GM18870 (cell line): ENCODE measurements around the gene BRCA2.
"Not testable (repeated sequence)": the region's sequence is repeated elsewhere in the genome, so short reads cannot be mapped to it uniquely, and the experiment has no call there.

Experiments
- ATAC-seq: cut with Tn5 transposase; IDR thresholded peaks from one replicate; pipeline ENCODE4 v1.9.1; 2021; ENCODE audit warnings: moderate library complexity; ENCODE audit not compliant: unreplicated experiment

The BRCA2 gene

DNA sequence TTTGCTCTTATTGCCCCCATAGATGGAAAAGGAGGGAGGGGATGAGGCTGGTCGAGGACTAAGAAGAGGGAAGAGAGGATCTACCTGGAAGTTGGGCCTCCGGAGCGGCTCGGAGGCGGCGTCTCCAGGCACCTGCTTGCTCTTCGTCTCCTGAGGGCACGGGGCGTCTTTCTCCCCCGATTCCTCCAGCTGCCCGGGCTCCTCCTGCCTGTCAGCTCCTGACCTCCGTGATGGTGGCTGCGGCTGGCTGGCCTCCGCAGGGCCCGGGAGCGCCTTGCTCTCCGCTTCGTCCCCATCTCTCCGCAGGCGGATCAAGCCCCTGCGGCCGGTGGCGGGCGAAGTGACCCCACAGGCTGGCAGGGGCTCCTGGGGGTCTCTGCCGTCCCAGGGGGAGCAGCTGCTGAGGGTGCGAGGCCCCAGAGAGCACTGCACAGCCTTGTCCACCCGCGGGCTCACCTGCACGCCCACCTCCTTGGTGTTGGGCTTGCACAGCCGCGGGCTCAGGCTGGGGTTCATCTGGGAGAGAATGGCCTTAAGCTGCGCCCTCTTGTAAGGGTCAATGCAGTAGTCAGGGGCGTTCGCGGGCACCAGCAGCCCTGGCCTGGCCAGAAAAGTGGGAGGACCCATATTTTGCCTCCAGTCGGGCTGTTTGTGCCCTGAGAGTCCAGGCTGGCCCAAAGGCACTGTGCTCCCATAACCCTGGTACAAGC, 4.0 kb upstream of the BRCA2 start:
- no peak for ATAC-seq

DNA sequence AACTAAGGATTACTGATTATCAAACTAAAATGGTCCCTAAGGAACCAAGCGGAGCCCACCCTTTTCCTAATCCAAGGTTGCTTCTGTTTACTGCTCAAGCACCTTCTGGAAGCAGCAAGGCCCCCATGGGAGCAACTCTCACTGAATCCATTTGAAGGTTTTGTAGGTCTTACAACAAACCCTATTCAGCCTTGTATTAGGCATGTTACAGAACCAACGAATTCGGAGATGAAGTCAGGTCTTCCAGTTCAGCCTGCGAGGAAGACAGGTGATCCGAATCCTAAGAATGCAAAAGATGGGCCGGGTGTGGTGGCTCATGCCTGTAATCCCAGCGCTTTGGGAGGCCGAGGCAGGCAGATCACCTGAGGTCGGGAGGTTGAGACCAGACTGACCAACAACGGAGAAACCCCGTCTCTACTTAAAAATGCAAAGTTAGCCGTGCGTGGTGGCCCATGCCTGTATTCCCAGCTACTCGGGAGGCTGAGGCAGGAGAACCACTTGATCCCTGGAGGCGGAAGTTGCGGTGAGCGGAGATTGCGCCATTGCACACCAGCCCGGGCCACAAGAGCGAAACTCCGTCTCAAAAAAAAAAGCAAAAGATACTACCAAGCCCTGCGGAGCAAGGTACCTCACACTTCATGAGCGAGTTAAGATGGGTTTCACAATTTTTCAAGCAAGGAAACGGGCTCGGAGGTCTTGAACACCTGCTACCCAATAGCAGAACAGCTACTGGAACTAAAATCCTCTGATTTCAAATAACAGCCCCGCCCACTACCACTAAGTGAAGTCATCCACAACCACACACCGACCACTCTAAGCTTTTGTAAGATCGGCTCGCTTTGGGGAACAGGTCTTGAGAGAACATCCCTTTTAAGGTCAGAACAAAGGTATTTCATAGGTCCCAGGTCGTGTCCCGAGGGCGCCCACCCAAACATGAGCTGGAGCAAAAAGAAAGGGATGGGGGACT, 754 bp upstream of the BRCA2 start:
- peak; percentile 21 for ATAC-seq

DNA sequence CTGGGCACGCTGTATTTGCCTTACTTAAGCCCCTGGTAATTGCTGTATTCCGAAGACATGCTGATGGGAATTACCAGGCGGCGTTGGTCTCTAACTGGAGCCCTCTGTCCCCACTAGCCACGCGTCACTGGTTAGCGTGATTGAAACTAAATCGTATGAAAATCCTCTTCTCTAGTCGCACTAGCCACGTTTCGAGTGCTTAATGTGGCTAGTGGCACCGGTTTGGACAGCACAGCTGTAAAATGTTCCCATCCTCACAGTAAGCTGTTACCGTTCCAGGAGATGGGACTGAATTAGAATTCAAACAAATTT, 676 bp downstream of the BRCA2 start:
- ATAC-seq: peak; percentile 45

DNA sequence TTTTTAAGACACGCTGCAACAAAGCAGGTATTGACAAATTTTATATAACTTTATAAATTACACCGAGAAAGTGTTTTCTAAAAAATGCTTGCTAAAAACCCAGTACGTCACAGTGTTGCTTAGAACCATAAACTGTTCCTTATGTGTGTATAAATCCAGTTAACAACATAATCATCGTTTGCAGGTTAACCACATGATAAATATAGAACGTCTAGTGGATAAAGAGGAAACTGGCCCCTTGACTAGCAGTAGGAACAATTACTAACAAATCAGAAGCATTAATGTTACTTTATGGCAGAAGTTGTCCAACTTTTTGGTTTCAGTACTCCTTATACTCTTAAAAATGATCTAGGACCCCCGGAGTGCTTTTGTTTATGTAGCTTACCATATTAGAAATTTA, 1.2 kb downstream of the BRCA2 start:
- no peak for ATAC-seq

DNA sequence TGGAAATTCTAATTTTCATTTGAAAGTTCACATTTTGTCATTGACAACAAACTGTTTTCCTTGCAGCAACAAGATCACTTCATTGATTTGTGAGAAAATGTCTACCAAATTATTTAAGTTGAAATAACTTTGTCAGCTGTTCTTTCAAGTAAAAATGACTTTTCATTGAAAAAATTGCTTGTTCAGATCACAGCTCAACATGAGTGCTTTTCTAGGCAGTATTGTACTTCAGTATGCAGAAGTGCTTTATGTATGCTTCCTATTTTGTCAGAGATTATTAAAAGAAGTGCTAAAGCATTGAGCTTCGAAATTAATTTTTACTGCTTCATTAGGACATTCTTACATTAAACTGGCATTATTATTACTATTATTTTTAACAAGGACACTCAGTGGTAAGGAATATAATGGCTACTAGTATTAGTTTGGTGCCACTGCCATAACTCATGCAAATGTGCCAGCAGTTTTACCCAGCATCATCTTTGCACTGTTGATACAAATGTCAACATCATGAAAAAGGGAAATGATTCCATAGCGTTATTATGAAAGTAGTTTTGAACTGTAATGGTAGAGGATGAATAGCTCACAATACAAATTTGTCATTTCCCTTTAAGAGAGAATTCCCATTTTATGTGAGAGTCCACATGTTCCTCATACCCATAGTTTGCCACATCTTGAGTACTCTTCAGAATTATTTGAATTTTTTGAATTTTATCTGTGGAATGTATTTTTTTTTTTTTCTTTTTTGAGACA, 2.6 kb downstream of the BRCA2 start:
- ATAC-seq: no peak

DNA sequence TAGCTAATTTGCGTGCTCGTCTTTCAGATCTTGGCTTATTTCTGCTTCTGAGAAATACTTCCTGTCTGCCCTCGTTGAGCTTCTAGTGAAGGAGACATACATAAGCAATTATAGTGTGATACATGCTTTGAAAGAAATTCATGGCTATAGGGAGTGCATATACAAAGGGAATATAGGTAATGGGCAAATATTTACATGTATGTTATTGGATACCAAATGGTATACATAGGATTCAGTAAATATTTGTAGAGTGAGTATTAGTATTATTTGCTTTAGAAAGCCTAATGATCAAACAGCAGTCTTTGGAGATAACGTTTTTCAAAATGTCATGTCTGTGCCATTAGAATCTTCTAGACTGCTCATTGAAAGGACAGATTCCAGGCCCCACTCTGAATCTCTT, 5.2 kb downstream of the BRCA2 start:
- ATAC-seq: no peak

DNA sequence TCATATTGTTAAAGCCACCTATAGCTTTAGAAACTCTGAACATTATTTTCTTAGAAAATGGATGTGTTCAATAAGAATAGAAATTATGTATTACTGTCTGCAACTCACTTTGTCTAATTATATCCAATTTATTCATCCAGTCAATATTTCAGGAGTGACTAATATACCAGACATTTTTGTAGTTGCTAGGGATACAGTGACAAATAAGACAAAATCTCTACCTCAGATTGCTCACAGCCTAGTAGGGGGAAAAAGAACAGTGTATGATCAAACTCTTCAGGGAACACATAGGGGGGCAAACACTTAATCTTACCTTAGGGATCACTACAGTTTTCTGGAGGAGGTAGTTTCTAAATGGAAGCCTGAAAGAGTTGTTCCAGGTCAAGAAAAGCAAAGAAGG, 8.6 kb downstream of the BRCA2 start:
- no peak for ATAC-seq

DNA sequence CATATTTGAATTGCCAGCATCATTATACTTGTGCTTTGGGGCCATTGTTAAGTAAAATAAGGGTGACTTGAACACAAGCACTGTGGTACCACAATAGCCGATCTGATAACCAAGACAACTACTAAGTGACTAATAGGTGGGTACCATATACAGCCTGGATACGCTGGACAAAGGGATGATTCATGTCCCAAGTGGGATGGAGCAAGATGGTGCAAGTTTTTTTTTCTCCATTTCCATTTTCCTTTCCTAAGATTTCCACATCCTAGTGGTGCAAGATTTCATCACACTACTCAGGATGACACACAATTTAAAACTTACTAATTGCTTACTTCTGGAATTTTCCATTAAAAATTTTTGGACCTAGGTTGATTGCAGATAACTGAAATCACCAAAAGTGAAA, 15.1 kb downstream of the BRCA2 start:
- ATAC-seq: no peak

DNA sequence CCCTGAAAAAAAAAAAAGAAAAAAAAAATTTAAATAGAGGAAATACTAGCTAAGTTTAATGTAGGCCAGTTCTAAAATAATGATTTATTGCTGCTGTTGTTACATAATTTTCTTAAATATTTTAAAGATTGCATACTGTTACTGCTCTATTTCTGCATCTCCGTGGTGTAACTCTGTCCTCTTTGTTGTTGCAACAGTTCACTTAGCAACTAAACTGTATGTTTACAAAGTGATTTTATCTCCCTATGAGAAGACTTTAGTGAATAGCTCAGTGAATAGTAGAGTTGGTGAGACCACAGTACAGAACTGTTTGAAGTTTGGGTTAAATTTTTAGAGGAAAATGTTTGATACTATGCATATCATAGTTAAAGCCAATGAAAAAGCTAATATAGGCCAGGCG, 19.4 kb downstream of the BRCA2 start:
- ATAC-seq: no peak

DNA sequence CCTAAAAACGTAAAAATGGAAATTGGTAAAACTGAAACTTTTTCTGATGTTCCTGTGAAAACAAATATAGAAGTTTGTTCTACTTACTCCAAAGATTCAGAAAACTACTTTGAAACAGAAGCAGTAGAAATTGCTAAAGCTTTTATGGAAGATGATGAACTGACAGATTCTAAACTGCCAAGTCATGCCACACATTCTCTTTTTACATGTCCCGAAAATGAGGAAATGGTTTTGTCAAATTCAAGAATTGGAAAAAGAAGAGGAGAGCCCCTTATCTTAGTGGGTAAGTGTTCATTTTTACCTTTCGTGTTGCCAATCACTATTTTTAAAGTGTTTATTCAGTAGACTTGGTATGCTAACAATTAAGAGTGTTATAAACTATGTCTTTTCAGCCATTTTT, 25.6 kb downstream of the BRCA2 start:
- ATAC-seq: no peak

DNA sequence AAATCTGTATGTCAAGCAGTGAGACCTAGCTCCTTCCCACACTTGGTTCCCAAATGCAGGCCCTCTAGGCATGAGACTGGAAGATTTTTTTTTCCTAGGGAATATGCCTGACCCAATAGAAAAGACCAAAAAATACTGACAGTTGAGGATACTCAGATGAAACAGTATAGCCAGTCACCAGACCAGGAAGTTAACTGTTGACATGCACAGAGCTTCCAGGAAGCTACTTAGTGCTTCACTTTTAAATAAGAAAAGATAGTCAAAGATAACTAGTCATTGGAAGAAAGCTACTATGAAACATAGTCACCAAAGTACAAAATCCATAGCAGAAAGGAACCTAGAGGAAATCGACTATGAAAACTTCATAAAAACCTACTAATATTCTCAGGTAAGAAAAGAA, 32.3 kb downstream of the BRCA2 start:
- ATAC-seq: no peak

DNA sequence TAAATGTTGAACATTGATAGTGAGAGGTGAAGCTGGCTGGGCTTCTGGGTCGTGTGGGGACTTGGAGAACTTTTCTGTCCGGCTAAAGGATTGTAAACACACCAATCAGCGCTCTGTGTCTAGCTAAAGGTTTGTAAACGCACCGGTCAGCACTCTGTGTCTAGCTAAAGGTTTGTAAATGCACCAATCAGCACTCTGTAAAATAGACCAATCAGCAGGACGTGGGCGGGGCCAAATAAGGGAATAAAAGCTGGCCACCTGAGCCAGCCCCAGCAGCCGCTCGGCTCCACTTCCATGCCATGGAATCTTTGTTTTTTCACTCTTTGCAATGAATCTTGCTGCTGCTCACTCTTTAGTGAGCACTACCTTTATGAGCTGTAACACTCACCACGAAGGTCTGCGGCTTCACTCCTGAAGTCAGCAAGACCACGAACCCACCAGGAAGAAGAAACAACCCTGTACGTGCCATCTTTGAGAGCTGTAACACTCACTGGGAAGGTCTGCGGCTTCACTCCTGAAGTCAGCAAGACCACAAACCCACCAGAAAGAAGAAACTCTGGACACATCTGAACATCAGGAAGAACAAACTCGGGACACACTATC, 35.6 kb downstream of the BRCA2 start:
- not testable (repeated sequence) for ATAC-seq

DNA sequence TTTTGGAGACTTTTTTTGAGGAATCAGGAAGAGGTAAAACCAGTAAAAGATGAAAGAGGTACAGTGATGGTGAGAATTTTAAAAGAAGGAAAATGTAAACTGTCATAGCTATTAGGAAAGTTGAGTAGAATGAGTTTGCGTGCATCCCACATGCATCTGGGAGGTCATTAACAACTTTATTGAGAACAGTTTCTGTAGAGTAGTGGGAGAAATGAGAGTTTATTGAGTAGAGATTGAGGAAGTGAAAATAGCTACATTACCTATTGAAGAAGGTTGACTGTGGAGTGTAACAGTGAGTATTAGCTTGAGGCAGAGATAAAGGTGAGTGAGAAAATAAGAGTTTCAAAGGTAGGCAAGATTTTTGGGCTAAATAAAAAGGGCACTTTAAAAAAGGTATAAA, 38.7 kb downstream of the BRCA2 start:
- peak; percentile 58 for ATAC-seq

DNA sequence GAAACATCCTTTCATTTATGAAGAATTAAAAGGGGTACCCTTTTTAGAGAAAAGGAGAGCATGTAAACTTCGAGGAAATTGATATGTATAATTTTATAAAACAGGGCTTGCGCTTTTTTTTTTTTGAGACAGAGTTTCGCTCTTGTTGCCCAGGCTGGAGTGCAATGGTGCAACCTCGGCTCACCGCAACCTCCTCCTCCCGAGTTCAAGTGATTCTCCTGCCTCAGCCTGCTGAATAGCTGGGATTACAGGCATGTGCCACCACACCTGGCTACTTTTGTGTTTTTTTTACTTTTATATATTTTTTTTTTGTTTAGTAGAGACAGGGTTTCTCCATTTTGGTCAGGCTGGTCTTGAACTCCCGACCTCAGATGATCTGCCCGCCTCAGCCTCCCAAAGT, 40.6 kb downstream of the BRCA2 start:
- ATAC-seq: not testable (repeated sequence)

DNA sequence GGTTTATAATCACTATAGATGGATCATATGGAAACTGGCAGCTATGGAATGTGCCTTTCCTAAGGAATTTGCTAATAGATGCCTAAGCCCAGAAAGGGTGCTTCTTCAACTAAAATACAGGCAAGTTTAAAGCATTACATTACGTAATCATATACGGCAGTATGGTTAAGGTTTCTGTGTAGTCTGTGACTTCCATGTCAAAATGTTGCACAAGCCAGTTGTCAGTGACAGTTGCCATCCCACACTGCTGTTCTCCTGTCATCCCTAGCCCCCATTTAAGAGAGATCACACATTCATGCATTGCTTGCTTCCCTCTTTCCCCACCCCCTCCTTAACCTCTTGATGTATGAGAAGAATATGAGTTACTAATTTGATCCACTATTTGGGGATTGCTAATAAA, 47.3 kb downstream of the BRCA2 start:
- ATAC-seq: no peak

DNA sequence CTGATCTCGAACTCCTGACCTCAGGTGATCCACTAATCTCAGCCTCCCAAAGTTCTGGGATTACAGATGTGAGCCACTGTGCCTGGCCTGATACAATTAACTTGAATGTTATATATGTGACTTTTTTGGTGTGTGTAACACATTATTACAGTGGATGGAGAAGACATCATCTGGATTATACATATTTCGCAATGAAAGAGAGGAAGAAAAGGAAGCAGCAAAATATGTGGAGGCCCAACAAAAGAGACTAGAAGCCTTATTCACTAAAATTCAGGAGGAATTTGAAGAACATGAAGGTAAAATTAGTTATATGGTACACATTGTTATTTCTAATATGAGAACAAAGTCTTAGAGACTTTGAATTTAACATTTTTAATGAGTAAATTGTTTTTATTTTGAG, 55.5 kb downstream of the BRCA2 start:
- no peak for ATAC-seq

DNA sequence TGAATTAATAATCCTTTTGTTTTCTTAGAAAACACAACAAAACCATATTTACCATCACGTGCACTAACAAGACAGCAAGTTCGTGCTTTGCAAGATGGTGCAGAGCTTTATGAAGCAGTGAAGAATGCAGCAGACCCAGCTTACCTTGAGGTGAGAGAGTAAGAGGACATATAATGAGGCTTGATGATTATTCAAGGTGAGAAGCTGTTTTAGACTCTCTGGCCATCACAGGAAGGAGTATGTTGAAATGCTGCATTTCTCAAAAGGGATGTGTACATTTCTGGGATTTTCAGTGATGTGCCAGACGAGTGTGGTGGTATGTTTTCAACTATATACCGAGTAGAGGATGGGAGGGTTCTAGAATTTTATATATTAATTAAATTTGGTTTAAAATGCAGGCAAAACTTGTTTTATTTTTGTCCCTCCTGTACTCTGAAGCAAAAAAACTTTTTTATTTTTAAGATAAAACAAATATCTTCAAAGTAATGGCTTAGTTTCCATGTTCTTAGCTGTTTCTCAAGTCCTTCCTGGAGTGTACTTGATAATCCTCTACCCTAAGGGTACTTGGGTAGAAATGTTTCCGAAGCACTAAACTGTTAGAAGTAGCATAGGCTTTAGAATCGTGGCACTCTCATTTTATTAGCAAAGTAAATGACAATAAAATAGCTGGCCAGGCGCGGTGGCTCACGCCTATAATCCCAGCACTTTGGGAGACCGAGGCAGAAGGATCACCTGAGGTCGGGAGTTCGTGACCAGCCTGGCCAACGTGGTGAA, 61.5 kb downstream of the BRCA2 start:
- no peak for ATAC-seq

DNA sequence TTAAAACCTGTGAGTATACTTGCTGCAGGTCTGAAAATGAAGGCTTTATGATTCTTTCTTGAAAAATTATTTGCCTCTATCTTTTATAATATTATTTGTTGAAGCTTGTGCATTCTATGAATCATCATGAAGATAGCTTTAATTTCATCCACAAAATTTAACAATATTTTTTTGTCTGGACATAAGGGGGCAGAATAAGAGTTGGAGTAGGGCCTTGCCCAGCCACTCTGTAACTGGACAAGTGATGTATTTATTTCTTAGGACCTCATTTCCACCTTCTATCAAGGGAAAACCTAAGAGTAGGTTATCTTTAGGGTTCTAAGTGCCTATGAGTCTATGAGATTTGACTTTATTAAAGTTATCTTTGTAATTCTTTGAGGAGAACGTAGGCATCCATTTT, 62.7 kb downstream of the BRCA2 start:
- ATAC-seq: no peak

DNA sequence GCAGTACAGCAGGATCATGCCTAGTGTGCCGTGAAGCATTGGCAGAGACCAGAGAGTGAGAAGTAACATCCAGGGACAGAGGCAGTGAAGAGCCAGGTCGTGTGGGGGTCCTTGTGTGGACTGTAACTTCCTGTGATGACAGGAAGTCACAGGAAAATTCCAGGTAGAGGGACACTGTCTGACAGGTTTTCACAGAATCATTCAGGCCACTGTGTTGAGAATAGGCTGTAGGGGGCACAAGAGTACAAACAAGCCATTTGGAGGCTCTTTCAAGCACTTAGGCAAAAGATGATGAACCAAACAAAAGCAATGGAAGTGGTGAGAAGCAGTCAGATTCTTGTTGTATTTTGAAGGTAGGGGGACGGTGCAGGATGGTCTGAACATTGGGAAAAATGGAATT, 66.2 kb downstream of the BRCA2 start:
- ATAC-seq: no peak

DNA sequence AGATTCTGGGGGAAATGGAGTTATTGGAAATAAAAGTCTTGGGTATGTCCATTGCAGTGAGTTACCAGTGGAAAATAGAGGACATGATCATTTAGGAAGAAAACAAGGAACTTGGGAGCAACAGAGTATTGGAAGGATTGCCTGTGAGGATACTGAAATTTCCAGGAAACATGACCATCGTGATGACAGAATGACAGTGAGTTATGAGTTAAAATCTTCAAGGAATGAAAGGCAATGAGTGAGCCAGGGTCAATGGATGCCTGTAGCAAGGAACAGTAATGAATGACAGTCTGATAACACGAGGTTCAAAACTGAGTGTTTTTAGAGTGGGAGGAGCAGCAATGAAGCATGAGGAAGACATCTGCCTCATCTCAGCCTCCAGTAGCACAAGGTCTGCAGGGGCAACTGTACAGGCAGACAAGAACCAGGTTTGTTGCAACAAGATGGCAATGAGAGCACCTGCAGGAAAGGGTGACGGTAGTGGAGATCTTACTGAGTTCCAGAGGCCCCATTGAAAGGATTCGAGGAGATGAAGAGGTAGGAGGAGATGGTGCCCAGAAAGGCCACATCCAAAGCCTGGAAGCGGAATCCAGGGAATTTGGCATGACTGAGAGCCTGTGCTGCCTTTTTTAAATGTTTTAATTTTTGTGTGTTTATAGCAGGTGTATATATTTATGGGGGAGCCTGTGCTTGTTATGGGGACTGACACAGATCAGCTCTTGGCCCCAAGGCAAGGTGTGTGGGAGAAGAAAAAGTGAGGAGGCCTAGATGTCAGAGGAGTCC, 68.7 kb downstream of the BRCA2 start:
- no peak for ATAC-seq
